OCI-LY7 (cell line): ENCODE results near the gene SEMA3C.

ENCODE experiments used
- CTCF ChIP-seq: fragments of 200-600 bp; sonication (generic); conservative IDR thresholded peaks from 2 replicates; pipeline ENCODE4 v1.5.1; 2014; ENCODE audit warnings: mild to moderate bottlenecking, antibody characterized with exemption, low read length, moderate library complexity, mixed read lengths
- EZH2phosphoT487 ChIP-seq: fragments of 200-600 bp; sonication (generic); IDR thresholded peaks from 2 replicates; pipeline ENCODE4 v1.6.1; 2018; ENCODE audit warnings: low read depth, borderline replicate concordance, mild to moderate bottlenecking, mixed run types, antibody characterized with exemption, low read length, moderate library complexity, mixed read lengths

- TF ChIP-seq CTCF (no peak), EZH2phosphoT487 (no peak)
Measured at GRCh38 chr7:80740778-80741545, 177.9 kb downstream of the SEMA3C start.
